ENCODE data around the gene NECTIN1. TPM values are rescaled to one million over a fixed set of nuclear protein-coding genes. Genes with fewer than 3 reads are reported as not detected.

NECTIN1 gene
- total and polyA plus RNA-seq, 2 donors (not counting 3 experiments of a cell fraction or from before 2014, with no cell fraction given): 10.8 to 23.6 TPM

GRCh38 chr11:119709171-119709570, 19.8 kb downstream of the NECTIN1 start:
- TF ChIP-seq, protein P1, sequence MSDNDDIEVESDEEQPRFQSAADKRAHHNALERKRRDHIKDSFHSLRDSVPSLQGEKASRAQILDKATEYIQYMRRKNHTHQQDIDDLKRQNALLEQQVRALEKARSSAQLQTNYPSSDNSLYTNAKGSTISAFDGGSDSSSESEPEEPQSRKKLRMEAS (IDR thresholded peaks at IDR 0.05; ENCODE audit: insufficient read depth, insufficient read length): no peak
- TF ChIP-seq CTCF (IDR thresholded peaks at IDR 0.05; ENCODE audit: extremely low read depth in 1 of 2, insufficient read depth in 1 of 2, low read depth in 1 of 2, low read length in 2 of 2): no peak
- TF ChIP-seq POLR2A (IDR thresholded peaks at IDR 0.05; ENCODE audit: low read depth, low read length): no peak
- no peak for TF ChIP-seq GATA2 (IDR thresholded peaks at IDR 0.05; ENCODE audit: insufficient read depth, insufficient read length, low read depth, low read length)
- TF ChIP-seq MYC (IDR thresholded peaks at IDR 0.05; ENCODE audit: low read depth, low read length): no peak
- TF ChIP-seq EZH2 (IDR thresholded peaks at IDR 0.05; ENCODE audit: borderline replicate concordance, low read depth, low read length, severe bottlenecking): no peak
- no peak for TF ChIP-seq POLR2AphosphoS5 (IDR thresholded peaks at IDR 0.05; ENCODE audit: insufficient read depth, low read depth, low read length)
- TF ChIP-seq FOS (IDR thresholded peaks at IDR 0.05; ENCODE audit: borderline replicate concordance, insufficient read depth, low read length): no peak
- TF ChIP-seq JUN (IDR thresholded peaks at IDR 0.05; ENCODE audit: borderline replicate concordance, insufficient read depth, insufficient read length, low read depth): no peak
- FAIRE-seq (no peak), DNase-seq (ENCODE audit: low read depth, low spot score) (no peak)
- dilution Hi-C loops (cut with MboI; ENCODE audit: extremely low pct_ligation_motif_present, low sequenced_read_pairs) (no loop called here), intact Hi-C loops (cut with micrococcal nuclease) (no loop called here)
- H3K4me3 ChIP-seq (replicated peaks in 1 of 3; ENCODE audit: insufficient read depth in 1 of 3, low read depth in 1 of 3, low read length in 3 of 3): no peak overlapping the region
- H3K27me3 ChIP-seq (ENCODE audit: control insufficient read depth in 2 of 2, insufficient read depth in 2 of 2, low read length in 2 of 2): no peaks in the 10 kb centered on the region
- no TSS peak for BruUV-seq (replicated peaks)
- H3K36me3 ChIP-seq (ENCODE audit: control insufficient read depth in 2 of 2, extremely low read depth in 1 of 2, insufficient read depth in 2 of 2, low read length in 2 of 2): no peaks in the 10 kb centered on the region
- no peaks in the 10 kb centered on the region for H3K9me1 ChIP-seq (replicated peaks; ENCODE audit: control insufficient read depth, extremely low read depth, insufficient read depth, low read length)
- H3K4me1 ChIP-seq (ENCODE audit: control insufficient read depth, extremely low read depth, insufficient read depth, low read length): no peaks in the 10 kb centered on the region
- ChIA-PET POLR2A (no interaction called here), CTCF (interaction anchor here (1.1 to 2.0 kb wide), 3 partner anchors 10 to 20 kb away, joined by 3 to 8 read pairs (median 7); partner anchors contain the start of gene NECTIN1)
- H3K79me2 ChIP-seq (ENCODE audit: control insufficient read depth, insufficient read depth, low read length): no peaks in the 10 kb centered on the region
- no peaks in the 10 kb centered on the region for H4K20me1 ChIP-seq (replicated peaks; ENCODE audit: control insufficient read depth, extremely low read depth, insufficient read depth, low read length)
- H2AFZ ChIP-seq (ENCODE audit: low read depth, low read length): no peak overlapping the region
- H3K9me3 ChIP-seq (replicated peaks; ENCODE audit: control insufficient read depth, insufficient read depth, low read length): no peaks in the 10 kb centered on the region
- no peak overlapping the region for H3K9ac ChIP-seq (replicated peaks; ENCODE audit: extremely low read depth, insufficient read depth, low read length)
- H3K4me2 ChIP-seq (ENCODE audit: insufficient read depth, low read length): no peak overlapping the region
- H3K27ac ChIP-seq (ENCODE audit: insufficient read depth, low read depth, low read length): no peak overlapping the region

All from endothelial cell of umbilical vein (primary cell).